ENCODE measurements around the gene CLEC16A. TPM values are rescaled to one million over a fixed set of nuclear protein-coding genes. Genes with fewer than 3 reads are reported as not detected.

The CLEC16A gene
- total and polyA plus RNA-seq, 9 of the 15 experiments (the other 6 are each of a cell fraction or from before 2014, with no cell fraction given), result 1.00 to 22.3 (median 10.0) TPM

DNA sequence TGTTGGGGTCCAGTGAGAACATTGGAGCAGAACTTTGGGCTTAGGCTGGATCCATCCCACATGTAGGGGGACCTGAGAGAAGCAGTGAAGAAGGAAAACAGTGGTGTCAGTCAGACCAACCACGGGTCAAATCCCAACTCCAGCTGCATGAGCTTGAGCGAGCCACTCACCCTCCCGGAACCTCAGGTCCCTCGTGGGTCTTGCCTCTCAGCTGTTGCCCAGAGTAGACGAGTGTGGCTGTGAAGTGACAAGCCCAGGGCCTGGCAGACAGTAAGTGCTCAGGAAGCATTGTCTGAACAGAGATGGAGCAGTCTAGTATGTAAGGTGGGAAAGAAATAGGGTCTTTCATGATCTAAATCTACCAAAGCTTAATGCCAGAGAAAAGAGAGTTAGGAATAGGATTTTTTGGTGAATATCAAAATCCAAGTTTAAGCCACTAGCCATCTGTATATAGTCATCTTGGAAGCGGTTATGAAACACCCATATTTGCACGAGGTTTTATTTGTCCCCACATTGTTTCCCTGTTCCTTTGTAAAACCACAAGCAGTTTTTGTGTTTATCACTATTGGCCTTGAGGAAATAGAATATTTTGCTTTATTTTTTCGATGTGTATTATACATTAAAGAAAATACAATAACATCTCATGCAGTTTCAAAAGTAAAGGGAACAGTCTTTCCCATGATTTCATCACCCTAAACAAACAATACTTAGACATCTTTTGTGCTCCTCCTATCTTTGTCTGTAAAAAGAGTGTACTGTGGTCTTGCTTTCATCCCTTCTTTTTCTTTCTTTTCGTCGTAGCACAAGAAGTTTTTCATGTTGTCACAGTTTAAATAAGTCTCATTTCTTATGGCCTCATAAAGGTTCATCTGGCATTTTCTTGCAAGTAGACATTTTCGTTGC lies 112.0 kb downstream of the CLEC16A start (continued):
- TF ChIP-seq, protein P1, sequence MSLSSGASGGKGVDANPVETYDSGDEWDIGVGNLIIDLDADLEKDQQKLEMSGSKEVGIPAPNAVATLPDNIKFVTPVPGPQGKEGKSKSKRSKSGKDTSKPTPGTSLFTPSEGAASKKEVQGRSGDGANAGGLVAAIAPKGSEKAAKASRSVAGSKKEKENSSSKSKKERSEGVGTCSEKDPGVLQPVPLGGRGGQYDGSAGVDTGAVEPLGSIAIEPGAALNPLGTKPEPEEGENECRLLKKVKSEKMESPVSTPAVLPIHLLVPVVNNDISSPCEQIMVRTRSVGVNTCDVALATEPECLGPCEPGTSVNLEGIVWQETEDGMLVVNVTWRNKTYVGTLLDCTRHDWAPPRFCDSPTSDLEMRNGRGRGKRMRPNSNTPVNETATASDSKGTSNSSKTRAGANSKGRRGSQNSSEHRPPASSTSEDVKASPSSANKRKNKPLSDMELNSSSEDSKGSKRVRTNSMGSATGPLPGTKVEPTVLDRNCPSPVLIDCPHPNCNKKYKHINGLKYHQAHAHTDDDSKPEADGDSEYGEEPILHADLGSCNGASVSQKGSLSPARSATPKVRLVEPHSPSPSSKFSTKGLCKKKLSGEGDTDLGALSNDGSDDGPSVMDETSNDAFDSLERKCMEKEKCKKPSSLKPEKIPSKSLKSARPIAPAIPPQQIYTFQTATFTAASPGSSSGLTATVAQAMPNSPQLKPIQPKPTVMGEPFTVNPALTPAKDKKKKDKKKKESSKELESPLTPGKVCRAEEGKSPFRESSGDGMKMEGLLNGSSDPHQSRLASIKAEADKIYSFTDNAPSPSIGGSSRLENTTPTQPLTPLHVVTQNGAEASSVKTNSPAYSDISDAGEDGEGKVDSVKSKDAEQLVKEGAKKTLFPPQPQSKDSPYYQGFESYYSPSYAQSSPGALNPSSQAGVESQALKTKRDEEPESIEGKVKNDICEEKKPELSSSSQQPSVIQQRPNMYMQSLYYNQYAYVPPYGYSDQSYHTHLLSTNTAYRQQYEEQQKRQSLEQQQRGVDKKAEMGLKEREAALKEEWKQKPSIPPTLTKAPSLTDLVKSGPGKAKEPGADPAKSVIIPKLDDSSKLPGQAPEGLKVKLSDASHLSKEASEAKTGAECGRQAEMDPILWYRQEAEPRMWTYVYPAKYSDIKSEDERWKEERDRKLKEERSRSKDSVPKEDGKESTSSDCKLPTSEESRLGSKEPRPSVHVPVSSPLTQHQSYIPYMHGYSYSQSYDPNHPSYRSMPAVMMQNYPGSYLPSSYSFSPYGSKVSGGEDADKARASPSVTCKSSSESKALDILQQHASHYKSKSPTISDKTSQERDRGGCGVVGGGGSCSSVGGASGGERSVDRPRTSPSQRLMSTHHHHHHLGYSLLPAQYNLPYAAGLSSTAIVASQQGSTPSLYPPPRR (CRISPR knock-in tag; IDR thresholded peaks at IDR 0.05; ENCODE audit: borderline replicate concordance), result no peak
- TF ChIP-seq ZKSCAN8 (CRISPR knock-in tag; IDR thresholded peaks at IDR 0.05), result no peak; the same call in 1 of the 2 replicates
- no peak for TF ChIP-seq MYNN (IDR thresholded peaks at IDR 0.05)
- TF ChIP-seq MYNN (CRISPR knock-in tag; IDR thresholded peaks at IDR 0.05), result no peak
- TF ChIP-seq XRCC3 (IDR thresholded peaks at IDR 0.05), result no peak
- no peak for TF ChIP-seq ESRRB (CRISPR knock-in tag; IDR thresholded peaks at IDR 0.05; ENCODE audit: borderline replicate concordance)
- no peak for TF ChIP-seq RBM22 (IDR thresholded peaks at IDR 0.05; ENCODE audit: low read depth, low read length, poor library complexity, severe bottlenecking)
- TF ChIP-seq ZNF197 (CRISPR knock-in tag; IDR thresholded peaks at IDR 0.05; ENCODE audit: low read depth), result no peak
- no peak for TF ChIP-seq ZNF143 (CRISPR knock-in tag; IDR thresholded peaks at IDR 0.05)
- no peak for TF ChIP-seq TEAD2 (tag; IDR thresholded peaks at IDR 0.05)
- no peak for TF ChIP-seq ETV5 (CRISPR knock-in tag; IDR thresholded peaks at IDR 0.05; ENCODE audit: low read depth)
- no peak for TF ChIP-seq ZNF77 (CRISPR knock-in tag; IDR thresholded peaks at IDR 0.05)
- TF ChIP-seq NCOA4 (IDR thresholded peaks at IDR 0.05; ENCODE audit: partially characterized antibody), result no peak
- TF ChIP-seq BMI1 (IDR thresholded peaks at IDR 0.05; ENCODE audit: low read length), result no peak
- no peak for TF ChIP-seq ATF1 (CRISPR knock-in tag; IDR thresholded peaks at IDR 0.05)
- TF ChIP-seq ATF1 (tag; IDR thresholded peaks at IDR 0.05), result no peak
- TF ChIP-seq SMARCA4 (IDR thresholded peaks at IDR 0.05), result peak; percentile 66; the same call in 1 of the 2 replicates
- TF ChIP-seq, protein P2, sequence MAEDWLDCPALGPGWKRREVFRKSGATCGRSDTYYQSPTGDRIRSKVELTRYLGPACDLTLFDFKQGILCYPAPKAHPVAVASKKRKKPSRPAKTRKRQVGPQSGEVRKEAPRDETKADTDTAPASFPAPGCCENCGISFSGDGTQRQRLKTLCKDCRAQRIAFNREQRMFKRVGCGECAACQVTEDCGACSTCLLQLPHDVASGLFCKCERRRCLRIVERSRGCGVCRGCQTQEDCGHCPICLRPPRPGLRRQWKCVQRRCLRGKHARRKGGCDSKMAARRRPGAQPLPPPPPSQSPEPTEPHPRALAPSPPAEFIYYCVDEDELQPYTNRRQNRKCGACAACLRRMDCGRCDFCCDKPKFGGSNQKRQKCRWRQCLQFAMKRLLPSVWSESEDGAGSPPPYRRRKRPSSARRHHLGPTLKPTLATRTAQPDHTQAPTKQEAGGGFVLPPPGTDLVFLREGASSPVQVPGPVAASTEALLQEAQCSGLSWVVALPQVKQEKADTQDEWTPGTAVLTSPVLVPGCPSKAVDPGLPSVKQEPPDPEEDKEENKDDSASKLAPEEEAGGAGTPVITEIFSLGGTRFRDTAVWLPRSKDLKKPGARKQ (CRISPR knock-in tag; IDR thresholded peaks at IDR 0.05), result no peak
- TF ChIP-seq, protein P3, sequence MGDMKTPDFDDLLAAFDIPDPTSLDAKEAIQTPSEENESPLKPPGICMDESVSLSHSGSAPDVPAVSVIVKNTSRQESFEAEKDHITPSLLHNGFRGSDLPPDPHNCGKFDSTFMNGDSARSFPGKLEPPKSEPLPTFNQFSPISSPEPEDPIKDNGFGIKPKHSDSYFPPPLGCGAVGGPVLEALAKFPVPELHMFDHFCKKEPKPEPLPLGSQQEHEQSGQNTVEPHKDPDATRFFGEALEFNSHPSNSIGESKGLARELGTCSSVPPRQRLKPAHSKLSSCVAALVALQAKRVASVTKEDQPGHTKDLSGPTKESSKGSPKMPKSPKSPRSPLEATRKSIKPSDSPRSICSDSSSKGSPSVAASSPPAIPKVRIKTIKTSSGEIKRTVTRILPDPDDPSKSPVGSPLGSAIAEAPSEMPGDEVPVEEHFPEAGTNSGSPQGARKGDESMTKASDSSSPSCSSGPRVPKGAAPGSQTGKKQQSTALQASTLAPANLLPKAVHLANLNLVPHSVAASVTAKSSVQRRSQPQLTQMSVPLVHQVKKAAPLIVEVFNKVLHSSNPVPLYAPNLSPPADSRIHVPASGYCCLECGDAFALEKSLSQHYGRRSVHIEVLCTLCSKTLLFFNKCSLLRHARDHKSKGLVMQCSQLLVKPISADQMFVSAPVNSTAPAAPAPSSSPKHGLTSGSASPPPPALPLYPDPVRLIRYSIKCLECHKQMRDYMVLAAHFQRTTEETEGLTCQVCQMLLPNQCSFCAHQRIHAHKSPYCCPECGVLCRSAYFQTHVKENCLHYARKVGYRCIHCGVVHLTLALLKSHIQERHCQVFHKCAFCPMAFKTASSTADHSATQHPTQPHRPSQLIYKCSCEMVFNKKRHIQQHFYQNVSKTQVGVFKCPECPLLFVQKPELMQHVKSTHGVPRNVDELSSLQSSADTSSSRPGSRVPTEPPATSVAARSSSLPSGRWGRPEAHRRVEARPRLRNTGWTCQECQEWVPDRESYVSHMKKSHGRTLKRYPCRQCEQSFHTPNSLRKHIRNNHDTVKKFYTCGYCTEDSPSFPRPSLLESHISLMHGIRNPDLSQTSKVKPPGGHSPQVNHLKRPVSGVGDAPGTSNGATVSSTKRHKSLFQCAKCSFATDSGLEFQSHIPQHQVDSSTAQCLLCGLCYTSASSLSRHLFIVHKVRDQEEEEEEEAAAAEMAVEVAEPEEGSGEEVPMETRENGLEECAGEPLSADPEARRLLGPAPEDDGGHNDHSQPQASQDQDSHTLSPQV (IDR thresholded peaks at IDR 0.05), result peak; percentile 46; the same call in 1 of the 2 replicates

Measured in K562 (cell line).